ENCODE data around the gene PLA2G2C.

DNA sequence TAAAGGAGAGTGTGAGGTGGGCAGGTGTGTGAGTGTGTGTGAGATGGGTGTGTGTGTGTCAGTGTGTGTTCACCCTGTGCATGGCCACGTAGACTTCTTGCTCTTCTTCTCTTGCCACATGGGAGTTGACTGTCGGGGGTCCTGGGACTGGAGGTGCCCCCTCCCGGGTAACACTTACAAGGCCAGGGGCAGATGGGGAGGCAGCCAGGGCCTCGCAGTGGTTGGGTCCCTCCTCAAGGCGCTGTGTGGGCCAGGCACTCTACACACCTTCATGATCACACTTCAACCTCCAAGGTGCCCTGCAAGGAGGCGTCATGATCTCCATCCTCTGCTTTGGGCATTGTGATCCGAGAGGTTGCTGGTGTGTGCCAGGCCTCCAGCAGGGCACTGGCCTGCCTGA lies 44.9 kb downstream of the PLA2G2C start:
- TF ChIP-seq CTCF (conservative IDR thresholded peaks at IDR 0.05): no peak
- no peak for TF ChIP-seq ZFX (IDR thresholded peaks at IDR 0.05)
